ENCODE measurements around the gene NXNL1. TPM values are rescaled to one million over a fixed set of nuclear protein-coding genes. Genes with fewer than 3 reads are reported as not detected.

NXNL1 gene
- total RNA-seq, 1 donor from 2014 or later, result not detected

DNA sequence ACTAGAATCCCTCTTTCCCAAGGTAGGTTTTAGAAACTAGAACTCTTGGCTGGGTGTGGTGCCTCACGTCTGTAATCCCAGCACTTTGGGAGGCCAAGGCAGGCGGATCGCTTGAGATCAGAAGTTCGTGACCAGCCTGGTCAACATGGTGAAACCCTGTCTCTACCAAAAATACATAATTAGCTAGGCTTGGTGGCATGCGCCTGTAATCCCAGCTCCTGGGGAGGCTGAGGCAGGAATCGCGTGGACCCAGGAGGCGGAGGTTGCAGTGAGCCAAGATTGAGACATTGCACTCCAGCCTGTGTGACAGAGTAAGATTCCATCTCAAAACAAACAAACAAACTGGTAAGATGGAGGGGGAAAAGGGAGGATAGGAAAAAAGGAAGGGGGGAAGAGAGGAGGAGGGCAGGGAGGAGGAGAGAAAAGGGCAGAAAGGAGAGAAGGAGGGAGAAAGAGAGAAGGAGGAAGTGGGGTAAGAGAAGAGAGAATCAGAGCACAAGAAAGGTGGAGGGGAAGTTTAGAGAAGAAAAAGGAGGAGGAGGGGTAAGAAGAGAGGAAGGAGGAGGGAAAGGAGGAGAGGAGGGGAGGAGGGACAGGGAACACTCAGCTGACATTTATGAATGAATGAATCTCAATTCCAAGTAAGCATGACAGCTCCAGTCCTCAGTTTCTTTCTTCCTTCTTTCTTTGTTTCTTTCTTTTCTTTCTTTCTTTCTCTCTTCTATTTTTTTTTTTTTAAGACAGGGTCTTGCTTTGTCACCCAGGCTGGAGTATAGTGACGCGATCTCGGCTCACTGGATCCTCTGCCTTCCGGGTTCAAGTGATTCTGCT, 7.0 kb upstream of the NXNL1 start:
- ATAC-seq, result no peak
- no peaks in the 10 kb centered on the region for H3K27me3 ChIP-seq (ENCODE audit: low read depth)
- no peak for TF ChIP-seq CTCF (IDR thresholded peaks at IDR 0.05)
- no peak overlapping the region for H3K4me3 ChIP-seq
- H3K4me1 ChIP-seq, result peaks cover 36% of the 10 kb centered on the region
- DNase-seq, result no peak
- H3K36me3 ChIP-seq, result no peaks in the 10 kb centered on the region
- intact Hi-C loops (cut with DNase I), result no loop called here
- no peaks in the 10 kb centered on the region for H3K9me3 ChIP-seq
- peak overlapping the region; percentile 84 for H3K27ac ChIP-seq

GRCh38 chr19:17466487-17466850, 5.7 kb upstream of the NXNL1 start:
- Histone ChIP-seq H3K36me3 (no peaks in the 10 kb centered on the region), H3K4me3 (no peak overlapping the region), H3K9me3 (no peaks in the 10 kb centered on the region), H3K27ac (no peak overlapping the region), H3K4me1 (peaks cover 29% of the 10 kb centered on the region), H3K27me3 (ENCODE audit: low read depth) (no peaks in the 10 kb centered on the region)
- DNase-seq (no peak), ATAC-seq (no peak)
- no peak for TF ChIP-seq CTCF (IDR thresholded peaks at IDR 0.05)
- intact Hi-C loops (cut with DNase I), result no loop called here

GRCh38 chr19:17458970-17459369, 1.8 kb downstream of the NXNL1 start:
- intact Hi-C loops (cut with DNase I), result no loop called here
- TF ChIP-seq CTCF (IDR thresholded peaks at IDR 0.05), result no peak
- H3K9me3 ChIP-seq, result no peaks in the 10 kb centered on the region

GRCh38 chr19:17457616-17458015, 3.1 kb downstream of the NXNL1 start:
- Histone ChIP-seq H3K36me3 (no peaks in the 10 kb centered on the region), H3K27ac (no peak overlapping the region), H3K9me3 (no peaks in the 10 kb centered on the region), H3K4me3 (no peak overlapping the region), H3K27me3 (ENCODE audit: low read depth) (peaks cover 41% of the 10 kb centered on the region), H3K4me1 (no peaks in the 10 kb centered on the region)
- intact Hi-C loops (cut with DNase I), result no loop called here
- TF ChIP-seq CTCF (IDR thresholded peaks at IDR 0.05), result no peak
- DNase-seq, result no peak
- no peak for ATAC-seq

More at GRCh38 chr19:17458970-17459369, 1.8 kb downstream of the NXNL1 start:
- H3K36me3 ChIP-seq, result no peaks in the 10 kb centered on the region
- ATAC-seq, result no peak
- H3K4me3 ChIP-seq, result no peak overlapping the region
- no peaks in the 10 kb centered on the region for H3K4me1 ChIP-seq
- DNase-seq, result no peak
- peaks cover 41% of the 10 kb centered on the region for H3K27me3 ChIP-seq (ENCODE audit: low read depth)
- H3K27ac ChIP-seq, result no peak overlapping the region

- no peaks in the 10 kb centered on the region for H3K9me3 ChIP-seq
- DNase-seq, result no peak
- no peak for TF ChIP-seq CTCF (IDR thresholded peaks at IDR 0.05)
- no peaks in the 10 kb centered on the region for H3K36me3 ChIP-seq
- no peak overlapping the region for H3K4me3 ChIP-seq
- no peaks in the 10 kb centered on the region for H3K4me1 ChIP-seq
- peaks cover 41% of the 10 kb centered on the region for H3K27me3 ChIP-seq (ENCODE audit: low read depth)
- intact Hi-C loops (cut with DNase I), result no loop called here
- H3K27ac ChIP-seq, result no peak overlapping the region
- no peak for ATAC-seq
These were observed 4.6 kb downstream of the NXNL1 start for GRCh38 chr19:17456127-17456526.

All from lower lobe of right lung (tissue), 2 donors.